Measurements from ENCODE around the gene GP2.
"Not testable (repeated sequence)": the region's sequence is repeated elsewhere in the genome, so short reads cannot be mapped to it uniquely, and the experiment has no call there.

GP2 gene

GRCh38 chr16:20323591-20324117 is 3.7 kb downstream of the GP2 start:
- DNase-seq: peak; percentile 82

DNA sequence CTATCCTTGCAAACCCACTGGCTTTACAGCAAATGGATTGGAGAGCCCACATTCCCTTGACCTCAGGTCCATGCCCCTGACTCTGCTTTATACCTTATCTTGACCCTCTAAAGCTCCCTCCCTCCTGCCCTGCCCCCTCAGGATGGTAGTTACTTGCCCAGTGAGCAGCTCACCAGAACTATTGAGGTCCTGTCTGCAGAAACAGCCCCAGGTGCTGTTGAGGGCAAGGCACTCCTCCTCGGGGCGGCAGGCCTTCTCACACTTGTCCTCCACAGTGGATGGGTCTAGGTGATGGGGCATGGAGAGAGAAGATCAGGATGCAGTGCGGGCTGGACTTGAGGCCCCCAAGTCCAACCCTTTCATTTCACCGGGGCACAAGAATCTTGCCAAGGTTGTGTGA is 4.6 kb downstream of the GP2 start:
- DNase-seq: no peak

- no peak for DNase-seq
These were observed 5.6 kb downstream of the GP2 start for GRCh38 chr16:20321671-20322070.

DNA sequence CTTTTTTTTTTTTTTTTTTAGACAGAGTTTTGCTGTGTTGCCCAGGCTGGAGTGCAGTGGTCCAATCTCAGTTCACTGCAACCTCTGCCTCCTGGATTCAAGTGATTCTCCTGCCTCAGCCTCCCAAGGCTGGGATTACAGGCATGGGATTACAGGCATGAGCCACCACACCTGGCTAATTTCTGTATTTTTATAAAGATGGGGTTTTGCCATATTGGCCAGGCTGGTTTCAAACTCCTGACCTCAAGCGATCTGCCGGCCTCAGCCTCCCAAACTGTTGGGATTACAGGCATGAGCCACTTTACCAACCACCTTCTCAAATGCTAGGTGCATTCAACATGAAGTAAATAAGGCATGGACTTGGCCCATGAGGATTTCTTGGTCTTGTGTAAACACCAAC is 6.3 kb downstream of the GP2 start:
- DNase-seq: not testable (repeated sequence)

GRCh38 chr16:20320592-20320991 is 6.7 kb downstream of the GP2 start:
- no peak for DNase-seq

DNA sequence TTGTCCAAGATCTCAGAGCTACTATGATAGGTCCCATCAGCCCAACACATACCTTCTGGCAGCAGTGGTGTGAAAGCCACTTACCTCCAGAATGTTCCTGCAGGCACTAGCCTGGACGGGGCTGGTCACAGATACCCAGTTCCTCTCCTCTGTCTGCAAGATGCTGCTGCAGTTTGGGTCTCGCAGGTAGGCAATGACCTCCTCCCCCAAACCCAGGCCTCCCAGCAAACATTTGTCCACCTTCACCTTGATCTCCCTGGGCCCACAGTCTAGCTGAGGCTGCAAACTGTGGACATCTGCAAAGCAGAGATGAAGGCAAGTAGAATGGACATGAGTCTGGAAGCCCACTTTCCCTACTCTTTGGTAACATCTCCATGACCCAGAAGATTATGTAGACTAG is 7.1 kb downstream of the GP2 start:
- DNase-seq: no peak

DNA sequence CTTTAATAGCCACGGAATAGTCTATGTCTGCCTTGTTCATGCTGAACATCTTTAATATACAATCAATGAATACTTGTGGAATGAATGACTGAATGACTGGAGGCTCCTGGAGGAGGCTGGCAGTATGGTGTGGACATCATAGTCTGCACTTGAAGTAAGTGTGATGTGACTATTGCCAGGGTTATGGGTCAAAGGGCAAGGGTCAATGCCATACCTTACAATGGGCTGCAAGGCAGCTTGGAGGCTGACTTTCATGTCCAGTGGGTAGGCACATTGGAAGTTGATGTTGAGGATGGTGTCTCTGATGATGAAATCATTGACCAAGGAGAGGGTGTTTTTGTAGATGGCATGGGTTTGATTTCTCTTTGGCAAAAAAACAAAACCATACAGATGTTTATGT is 7.9 kb downstream of the GP2 start:
- no peak for DNase-seq

- DNase-seq: no peak
These were observed 8.9 kb downstream of the GP2 start for GRCh38 chr16:20318437-20318836.

DNA sequence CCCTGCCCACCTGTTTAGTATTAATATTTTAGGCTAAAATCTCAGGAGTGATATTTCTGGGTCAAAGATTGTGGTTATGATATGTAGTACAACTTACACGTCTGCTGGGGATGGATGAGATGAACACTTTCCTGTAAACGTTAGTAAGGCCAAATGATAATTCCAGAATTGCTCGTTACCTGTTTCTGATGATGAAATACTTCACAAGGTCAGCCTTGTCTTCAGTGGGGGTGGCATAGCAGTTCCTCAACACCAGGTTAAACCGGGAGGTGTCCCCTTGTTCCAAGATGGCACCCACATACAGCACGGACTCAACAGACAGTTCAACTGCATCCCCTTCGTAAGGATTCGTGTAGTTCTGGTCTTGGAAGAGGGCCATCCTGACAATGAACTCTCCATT is 9.3 kb downstream of the GP2 start:
- no peak for DNase-seq

DNA sequence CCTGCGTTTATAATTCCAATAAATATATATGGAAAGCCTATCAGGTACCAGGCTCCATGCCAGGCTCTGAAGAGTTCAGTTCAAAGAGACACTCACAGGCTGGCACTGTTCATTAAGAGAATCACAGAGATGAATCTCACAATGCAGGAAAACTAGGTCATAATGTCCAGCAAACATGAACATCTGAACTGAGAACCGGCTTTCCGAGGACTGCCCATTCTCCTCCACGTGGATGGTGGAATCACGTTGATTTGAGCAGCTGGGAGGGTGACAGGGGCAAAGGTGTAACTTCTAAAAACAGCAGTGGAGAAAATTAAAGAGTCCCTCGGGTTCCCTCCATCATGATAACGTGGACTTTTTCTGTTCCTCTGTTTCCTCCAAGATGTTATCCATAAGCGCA is 10.2 kb downstream of the GP2 start:
- no peak for DNase-seq

DNA sequence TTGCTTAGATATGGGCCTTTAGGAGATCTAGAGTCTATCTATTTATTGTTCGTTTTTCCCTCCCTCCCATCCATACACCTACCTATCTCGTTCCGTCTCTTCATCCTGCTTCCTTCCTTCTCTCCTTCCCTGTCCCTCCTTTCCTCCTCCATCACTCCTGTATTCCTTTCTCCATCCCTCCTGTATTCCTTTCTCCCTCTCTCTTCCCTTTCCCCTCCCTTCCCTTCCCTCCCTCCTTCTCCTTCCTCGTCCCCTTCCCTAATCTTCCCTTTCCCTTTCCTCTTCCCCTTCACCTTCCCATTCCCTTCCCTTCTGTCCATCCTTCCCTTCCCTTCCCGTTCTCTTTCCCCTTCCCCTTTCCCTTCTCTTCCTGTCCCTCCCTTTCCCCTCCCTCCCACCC is 10.6 kb downstream of the GP2 start:
- no peak for DNase-seq

- no peak for DNase-seq
These were observed 11.5 kb downstream of the GP2 start for GRCh38 chr16:20315764-20316163.

DNA sequence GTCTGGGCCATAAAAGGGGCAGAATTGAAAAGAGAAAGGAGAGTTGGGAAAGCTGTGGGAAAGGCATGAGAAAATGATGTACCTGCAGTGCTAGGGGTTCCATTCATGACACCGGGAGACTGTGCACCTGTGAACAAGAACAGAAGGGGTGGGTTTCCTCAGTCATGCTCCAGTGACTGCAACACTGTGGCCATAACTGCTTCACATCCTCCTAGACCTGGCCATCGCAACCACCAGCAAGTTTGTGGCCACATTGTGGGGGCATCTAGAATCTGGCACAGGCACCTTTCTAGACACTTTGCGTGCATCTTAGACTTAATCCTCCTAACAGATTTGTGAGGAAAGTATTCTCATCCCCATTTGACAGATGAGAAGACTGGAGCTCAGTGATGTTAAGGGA is 12.7 kb downstream of the GP2 start:
- DNase-seq: no peak

- no peak for DNase-seq
These were observed 13.6 kb downstream of the GP2 start for GRCh38 chr16:20313741-20314140.

DNA sequence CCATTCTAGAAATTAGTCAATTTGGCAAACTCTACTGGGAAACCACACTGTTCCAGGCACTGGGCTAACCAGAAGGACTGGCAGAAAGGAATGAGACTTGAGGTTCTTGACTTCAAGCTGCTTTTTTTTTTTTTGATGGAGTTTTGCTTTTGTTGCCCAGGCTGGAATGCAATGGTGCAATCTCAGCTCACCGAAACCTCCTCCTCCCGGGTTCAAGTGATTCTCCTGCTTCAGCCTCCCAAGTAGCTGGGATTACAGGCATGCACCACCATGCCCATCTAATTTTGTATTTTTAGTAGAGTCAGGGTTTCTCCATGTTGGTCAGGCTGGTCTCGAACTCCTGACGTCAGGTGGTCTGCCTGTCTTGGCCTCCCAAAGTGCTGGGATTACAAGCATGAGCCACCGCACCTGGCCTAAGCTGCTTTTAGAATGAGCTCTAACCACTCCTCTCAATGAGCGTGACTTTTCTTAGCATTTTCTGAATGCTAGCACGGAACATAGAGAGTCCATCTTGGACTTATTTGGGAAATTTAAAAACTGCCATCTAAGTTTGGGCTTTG is 14.7 kb downstream of the GP2 start:
- not testable (repeated sequence) for DNase-seq

DNA sequence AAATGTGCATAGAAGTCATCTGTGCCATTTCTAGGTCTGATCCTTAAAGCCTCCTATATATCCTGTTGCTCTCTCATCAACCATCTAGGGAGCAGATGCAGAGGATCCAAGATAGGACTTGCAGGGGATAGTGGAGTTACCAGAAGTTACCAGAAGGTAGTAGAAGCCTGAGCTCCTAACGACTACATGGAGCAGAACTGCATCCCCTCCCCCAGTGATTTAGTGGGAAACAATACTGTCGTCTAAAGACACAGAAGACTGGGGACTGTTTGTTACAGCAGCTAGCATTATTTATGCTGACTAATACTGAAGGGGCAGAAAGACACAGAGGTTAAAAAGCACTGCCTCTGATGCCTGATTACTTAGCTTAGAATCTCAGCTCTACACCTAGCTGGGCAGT is 15.8 kb downstream of the GP2 start:
- DNase-seq: no peak

DNA sequence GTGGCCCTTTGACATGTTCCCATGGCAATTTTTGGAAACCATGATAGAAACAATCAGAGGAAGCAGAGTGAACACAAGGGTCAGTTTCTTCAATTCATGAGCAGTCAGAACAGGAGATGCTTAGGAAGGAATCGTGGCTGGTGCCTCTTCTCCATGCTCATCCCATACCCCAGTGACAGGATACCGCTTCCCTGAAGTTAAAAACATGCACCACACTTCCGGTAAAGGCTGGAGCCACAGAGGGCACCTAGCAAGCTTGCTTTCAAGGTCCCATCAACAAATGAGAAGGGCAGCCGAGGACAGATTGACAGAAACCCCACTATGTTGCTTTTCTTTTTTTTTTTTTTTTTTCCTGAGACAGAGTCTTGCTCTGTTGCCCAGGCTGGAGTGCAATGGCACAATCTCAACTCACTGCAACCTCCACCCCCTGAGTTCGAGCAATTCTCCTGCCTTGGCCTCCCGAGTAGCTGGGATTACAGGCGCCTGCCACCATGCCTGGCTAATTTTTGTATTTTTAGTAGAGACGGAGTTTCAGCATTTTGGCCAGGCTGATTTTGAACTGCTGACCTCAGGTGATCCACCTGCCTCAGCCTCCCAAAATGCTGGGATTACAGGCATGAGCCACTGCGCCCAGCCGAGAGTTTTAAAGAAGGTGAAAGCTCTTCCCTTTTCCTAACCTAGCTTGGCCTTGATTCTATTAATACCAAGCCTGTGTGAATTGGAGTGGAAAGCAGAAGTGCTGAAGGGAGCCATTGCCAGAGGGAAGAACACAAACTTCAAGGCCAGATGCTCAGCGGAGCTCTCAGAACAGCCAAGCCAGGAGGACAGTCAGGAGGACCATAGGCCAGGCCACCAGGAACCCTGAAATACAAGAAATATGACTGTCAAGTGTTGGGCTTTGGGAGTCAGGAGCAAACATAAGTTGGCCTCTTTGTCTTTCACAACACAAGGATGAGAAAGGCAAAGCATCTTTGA is 16.6 kb downstream of the GP2 start:
- no peak for DNase-seq

- DNase-seq: no peak
These were observed 17.5 kb downstream of the GP2 start for GRCh38 chr16:20309786-20310185.

DNA sequence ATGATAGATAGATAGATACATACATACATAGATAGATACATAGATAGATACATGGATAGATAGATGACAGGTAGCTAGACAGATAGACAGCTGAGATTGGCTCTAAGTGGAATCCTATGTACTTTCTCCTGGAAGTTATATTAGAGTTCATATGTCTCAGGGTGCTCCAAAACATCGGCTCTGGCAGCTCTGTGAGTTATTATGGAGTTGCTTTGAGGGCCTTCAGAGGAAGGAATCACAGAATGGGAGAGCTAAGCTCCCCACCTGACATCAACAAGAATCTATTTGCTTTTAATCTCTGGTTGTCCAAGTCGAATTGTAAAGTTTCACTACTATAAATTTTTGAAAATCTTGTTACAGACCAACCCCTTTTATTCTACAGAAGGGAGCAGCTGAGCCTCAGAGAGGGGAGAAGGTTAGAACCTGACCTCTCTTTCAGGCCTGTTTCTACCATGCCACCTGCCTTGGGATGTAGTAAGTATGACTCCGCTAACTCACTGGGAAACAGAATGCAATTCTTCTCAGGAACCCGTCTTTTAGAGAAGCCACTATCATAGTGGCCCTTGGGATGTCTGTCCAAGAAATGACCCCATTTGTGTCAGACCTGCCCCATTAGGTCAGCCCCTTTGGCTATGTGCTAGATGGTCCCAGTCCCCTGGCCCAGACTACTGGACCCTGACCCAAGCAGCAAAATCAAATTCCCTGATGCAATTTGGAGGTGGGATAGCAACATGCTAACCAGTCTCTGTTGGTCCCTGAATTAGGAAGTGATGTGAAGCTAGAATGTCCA is 18.3 kb downstream of the GP2 start:
- no peak for DNase-seq

DNA sequence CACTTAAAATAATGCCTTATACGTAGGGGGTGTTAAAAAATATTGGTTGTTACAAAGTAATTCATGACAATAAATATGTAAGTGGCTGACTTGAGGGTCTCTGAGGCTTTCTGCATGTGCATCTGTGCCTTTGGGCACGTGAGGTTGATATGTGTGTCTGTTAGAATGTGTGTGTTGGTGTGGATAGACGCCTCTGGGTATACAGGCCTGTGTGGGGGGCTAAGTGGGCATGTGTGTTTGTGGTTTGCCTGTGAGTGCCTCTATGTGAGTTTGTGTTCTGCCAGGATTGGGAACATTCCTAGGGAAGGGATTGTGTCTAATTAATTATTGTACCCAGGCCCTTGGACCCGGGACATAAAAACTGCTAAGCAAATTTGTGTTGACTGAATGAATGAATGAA is 19.0 kb downstream of the GP2 start:
- DNase-seq: no peak

DNA sequence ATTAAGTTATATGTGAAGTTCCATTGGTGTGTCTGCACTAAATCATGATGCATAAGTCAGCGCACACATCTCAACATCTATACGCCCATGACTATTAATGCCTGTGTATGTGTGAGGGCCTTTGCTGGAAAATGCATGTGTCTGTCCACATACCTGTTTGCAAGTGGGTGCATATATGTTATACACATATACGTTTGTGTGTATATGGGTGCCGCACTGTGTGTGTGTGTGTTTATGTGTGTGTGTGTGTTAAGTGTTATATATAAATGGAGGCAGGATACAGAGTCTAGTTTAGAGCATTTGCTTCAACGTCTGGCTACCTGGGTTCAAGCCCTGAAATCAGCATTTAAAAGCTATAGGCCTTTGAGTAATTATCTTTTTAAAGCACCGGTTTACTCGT is 19.5 kb downstream of the GP2 start:
- no peak for DNase-seq

- DNase-seq: no peak
These were observed 20.1 kb downstream of the GP2 start for GRCh38 chr16:20307240-20307671.

- no peak for DNase-seq
These were observed 20.9 kb downstream of the GP2 start for GRCh38 chr16:20306401-20306800.

DNA sequence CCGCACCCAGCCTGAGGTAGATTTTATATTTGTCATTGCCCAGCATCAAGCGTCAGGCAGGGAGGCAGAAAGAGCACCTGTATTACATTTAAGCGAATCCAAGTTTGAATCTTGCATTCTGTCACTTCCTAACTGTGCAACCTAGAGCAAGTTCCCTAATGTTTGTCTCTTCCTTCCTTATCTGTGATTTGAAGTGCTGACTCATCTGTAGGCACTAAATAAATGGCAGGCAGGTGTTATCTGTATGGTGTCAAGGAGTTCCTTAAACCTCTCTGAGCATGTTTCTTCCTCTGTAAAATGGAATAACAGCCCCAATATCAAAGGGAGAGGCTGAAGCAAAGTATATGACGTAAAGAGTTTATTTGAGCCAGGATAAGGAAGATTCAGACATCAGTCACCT is 24.3 kb downstream of the GP2 start:
- no peak for DNase-seq

Measured in NCI-H510A (cell line).